HL-60 (cell line): ENCODE results near the gene SPACA9.

Source experiments
- DNase-seq, 2 experiments: peaks; one replicate each; pipeline ENCODE4 v3.0.0-alpha.2; 2010 to 2020; ENCODE audit warnings: low read depth in 1 of 2, low spot score in 1 of 2
- H3K27ac ChIP-seq: fragments of 250-450 bp; sonication (Bioruptor Pico); replicated peaks from 2 replicates; pipeline ENCODE4 v1.5.1; 2020; ENCODE audit warnings: mild to moderate bottlenecking, moderate library complexity
- H3K27me3 ChIP-seq: fragments of 250-450 bp; sonication (Bioruptor Pico); 2 replicates; pipeline ENCODE4 v1.5.1; 2021; ENCODE audit warnings: mild to moderate bottlenecking, moderate library complexity; ENCODE audit not compliant: insufficient read depth, poor library complexity, severe bottlenecking
- H3K4me3 ChIP-seq: replicated peaks from 2 replicates; pipeline ENCODE4 v1.5.1; 2011; ENCODE audit warnings: mild to moderate bottlenecking, control low read depth, low read length; ENCODE audit not compliant: insufficient read depth
- CTCF ChIP-seq: IDR thresholded peaks from one replicate; pipeline ENCODE4 v1.5.1; 2011; ENCODE audit warnings: low read length, control low read depth, inconsistent platforms; ENCODE audit not compliant: insufficient read depth
- GABPA ChIP-seq: IDR thresholded peaks from 2 replicates; pipeline ENCODE4 v1.6.1; 2012; ENCODE audit warnings: low read depth
- POLR2AphosphoS5 ChIP-seq: IDR thresholded peaks from 2 replicates; pipeline ENCODE4 v1.6.1; 2012; ENCODE audit warnings: low read depth
- REST ChIP-seq: IDR thresholded peaks from 2 replicates; pipeline ENCODE4 v1.6.1; 2012; ENCODE audit warnings: low read depth; ENCODE audit not compliant: insufficient replicate concordance
- SPI1 ChIP-seq: IDR thresholded peaks from 2 replicates; pipeline ENCODE4 v1.6.1; 2012; ENCODE audit warnings: low read depth, mild to moderate bottlenecking, borderline replicate concordance

The SPACA9 gene

GRCh38 chr9:132892400-132892799 is 13.7 kb downstream of the SPACA9 start:
- TF ChIP-seq REST = no peak
- TF ChIP-seq CTCF = no peak
- TF ChIP-seq POLR2AphosphoS5 = no peak
- no peak for TF ChIP-seq GABPA
- no peak for TF ChIP-seq SPI1

GRCh38 chr9:132894346-132894745 is 15.6 kb downstream of the SPACA9 start:
- Histone ChIP-seq H3K4me3 (no peak overlapping the region), H3K27ac (no peak overlapping the region), H3K27me3 (no peaks in the 10 kb centered on the region)
- no peak for TF ChIP-seq GABPA
- TF ChIP-seq SPI1 = no peak
- no peak for DNase-seq

More at GRCh38 chr9:132892400-132892799, 13.7 kb downstream of the SPACA9 start:
- H3K27ac ChIP-seq = no peak overlapping the region
- H3K27me3 ChIP-seq = no peaks in the 10 kb centered on the region
- H3K4me3 ChIP-seq = no peak overlapping the region
- DNase-seq = no peak

- Histone ChIP-seq H3K27ac (no peak overlapping the region), H3K27me3 (no peaks in the 10 kb centered on the region), H3K4me3 (no peak overlapping the region)
- no peak for DNase-seq
- TF ChIP-seq CTCF (no peak), POLR2AphosphoS5 (no peak), GABPA (no peak), SPI1 (no peak), REST (no peak)
These were observed 16.5 kb downstream of the SPACA9 start for GRCh38 chr9:132894862-132895835.

- TF ChIP-seq REST (no peak), GABPA (no peak), SPI1 (no peak), POLR2AphosphoS5 (no peak), CTCF (no peak)
- no peaks in the 10 kb centered on the region for H3K27me3 ChIP-seq
- no peak for DNase-seq
- H3K4me3 ChIP-seq = no peak overlapping the region
- no peak overlapping the region for H3K27ac ChIP-seq
These were observed 17.6 kb downstream of the SPACA9 start for GRCh38 chr9:132896264-132896663.
